NCI-H1436 (cell line): ENCODE data around the gene GLYR1.

Source experiments
- DNase-seq: peaks from one replicate; lab custom pipeline; 2025; lab: John Stamatoyannopoulos, UW

Gene GLYR1

DNA sequence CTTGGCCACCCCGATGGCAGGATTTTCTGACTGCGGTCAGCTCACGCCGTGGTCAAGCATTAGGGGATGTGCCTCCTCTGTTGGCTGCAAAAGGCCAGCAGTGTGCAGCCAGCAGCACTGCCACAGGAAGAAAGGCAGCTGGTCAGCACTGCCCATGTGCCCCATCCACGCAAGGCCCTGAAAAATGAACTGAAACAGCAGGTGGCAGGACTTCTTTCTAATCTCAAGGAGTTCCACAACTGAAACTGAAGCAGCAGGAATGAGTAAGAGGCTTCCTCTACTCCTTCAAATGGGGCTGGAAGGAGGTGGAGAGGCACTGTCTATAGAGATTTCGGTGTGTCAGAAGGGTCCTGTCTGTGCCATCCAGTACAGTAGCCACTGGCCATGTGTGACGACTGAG, 83.3 kb downstream of the GLYR1 start:
- DNase-seq = no peak

DNA sequence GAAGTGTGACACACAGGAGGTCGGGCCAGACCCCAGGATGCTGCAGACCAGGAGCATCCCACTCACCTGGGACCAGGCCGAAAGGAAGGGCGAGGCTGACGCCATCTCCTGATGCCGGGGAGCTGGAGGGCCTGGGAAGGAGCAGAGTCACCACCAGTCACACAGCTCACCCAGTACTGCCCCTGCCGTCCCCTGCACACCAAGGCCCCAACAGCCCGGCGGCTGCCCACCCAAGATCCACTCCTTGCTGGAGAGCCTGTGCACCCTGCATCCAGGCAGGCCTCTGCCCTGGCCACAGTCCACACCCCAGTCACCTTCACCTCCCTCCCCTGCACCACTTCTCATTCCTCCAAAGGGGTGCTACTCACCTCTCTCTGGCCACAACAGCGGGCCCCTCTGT, 84.9 kb downstream of the GLYR1 start:
- no peak for DNase-seq

DNA sequence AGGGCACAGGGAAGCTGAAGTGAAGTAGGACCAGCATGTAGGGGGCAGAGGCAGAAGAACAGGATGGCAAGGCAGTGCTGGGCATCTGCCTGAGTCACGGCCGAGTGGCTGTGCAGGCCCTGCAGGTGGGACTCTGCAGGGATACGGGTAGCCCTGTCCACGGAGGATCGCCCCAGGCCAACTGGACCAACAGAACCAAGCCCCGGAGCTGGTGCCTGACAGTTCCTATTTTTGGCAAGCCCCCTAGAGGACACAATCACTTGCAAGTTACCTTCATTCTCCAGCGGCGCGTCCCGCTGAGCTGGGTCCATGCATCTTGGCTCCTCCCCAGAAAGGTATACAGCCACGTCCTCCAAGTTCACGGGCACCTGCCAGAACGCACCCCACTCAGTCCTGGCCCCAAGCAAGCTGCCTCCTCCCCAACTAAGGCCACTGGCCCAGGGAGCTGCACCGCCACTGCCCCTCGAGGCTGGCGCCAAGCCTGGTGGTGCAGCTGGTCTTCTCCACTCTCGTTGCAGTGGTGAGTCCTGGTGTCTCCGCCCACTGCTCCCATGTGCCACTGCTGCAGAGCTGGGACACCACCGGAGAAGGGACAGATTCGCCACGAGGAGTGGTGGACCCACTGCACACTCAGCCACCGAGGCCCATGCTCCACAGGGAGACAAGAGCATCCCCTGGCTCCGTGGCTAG, 86.7 kb downstream of the GLYR1 start:
- no peak for DNase-seq

DNA sequence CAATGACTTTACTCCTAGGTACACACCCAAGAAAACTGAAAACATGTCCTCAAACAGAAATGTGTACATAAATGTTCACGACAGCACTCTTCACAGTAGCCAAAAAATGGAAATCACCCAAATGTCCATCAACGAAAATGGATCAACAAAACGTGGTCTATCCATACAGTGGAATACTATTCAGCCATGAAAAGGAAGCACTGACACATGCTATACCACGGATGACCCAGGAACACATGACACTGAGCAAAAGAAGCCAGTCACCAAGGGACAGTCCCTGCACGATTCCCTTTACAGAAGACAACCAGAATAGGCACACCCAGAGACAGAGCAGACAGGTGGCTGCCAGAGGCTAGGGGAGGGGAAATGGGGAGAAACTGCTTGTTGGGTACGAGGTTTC, 91.4 kb downstream of the GLYR1 start:
- no peak for DNase-seq

DNA sequence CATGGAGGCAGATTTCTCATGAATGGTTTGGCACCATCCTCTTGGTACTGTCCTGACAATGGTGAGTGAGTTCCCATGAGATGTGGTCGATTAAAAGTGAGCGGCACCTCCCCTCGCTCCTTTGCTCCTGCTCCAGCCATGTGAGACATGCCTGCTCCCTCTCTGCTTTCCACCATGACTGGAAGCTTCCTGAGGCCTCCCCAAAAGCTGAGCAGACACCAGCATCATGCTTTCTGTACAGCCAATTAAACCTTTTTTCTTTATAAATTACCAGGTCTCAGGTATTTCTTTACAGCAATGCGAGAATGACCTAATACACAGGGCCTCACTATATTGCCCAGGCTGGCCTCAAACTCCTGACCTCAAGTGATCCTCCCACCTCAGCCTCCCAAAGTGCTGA, 92.2 kb downstream of the GLYR1 start:
- no peak for DNase-seq

DNA sequence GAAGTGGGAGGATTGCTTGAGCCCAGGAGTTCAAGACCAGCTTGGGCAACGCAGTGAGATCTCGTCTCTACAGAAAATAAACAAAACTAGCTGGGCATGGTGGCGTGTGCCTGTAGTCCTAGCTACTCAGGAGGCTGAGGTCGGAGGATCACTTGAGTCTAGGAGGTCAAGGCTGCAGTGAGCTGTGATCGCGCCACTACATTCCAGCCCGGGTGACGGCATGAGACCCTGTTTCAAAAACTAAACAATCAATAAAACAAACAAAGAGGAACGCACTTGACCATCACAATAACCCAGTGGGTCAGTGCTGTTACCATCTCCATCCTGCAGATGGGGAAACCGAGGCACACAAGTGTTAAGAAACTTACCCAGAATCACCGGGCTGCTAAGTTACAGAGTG, 93.9 kb downstream of the GLYR1 start:
- DNase-seq = no peak
